Upper lobe of left lung (tissue), 6 donors: ENCODE results near the gene HSPB6. TPM values are rescaled to one million over a fixed set of nuclear protein-coding genes. Genes with fewer than 3 reads are reported as not detected.

Experiments used
- ATAC-seq, 2 donors: fragments of 200-7000 bp; cut with Tn5 transposase; one replicate each; pipeline ENCODE4 v1.9.1; 2022; ENCODE audit warnings: mild to moderate bottlenecking in 2 of 2, moderate library complexity in 2 of 2; ENCODE audit not compliant: low FRiP score in 2 of 2
- DNase-seq, 2 donors: peaks; one replicate each; pipeline ENCODE4 v3.0.0-alpha.2; 2019 to 2020
- H3K27ac ChIP-seq, 4 donors: fragments of 200-600 bp; sonication (generic); one replicate each; pipeline ENCODE4 v1.5.1; 2016 to 2019
- H3K27me3 ChIP-seq, 4 donors: fragments of 200-600 bp; sonication (generic); one replicate each; pipeline ENCODE4 v1.5.1; 2017 to 2019
- H3K36me3 ChIP-seq, 4 donors: fragments of 200-600 bp; sonication (generic); one replicate each; pipeline ENCODE4 v1.5.1; 2016 to 2019
- H3K4me1 ChIP-seq, 4 donors: fragments of 200-600 bp; sonication (generic); one replicate each; pipeline ENCODE4 v1.5.1; 2018 to 2019
- H3K4me3 ChIP-seq, 4 donors: fragments of 200-600 bp; sonication (generic); one replicate each; pipeline ENCODE4 v1.5.1; 2017 to 2019; ENCODE audit warnings: mild to moderate bottlenecking in 2 of 4, moderate library complexity in 1 of 4
- H3K9me3 ChIP-seq, 4 donors: fragments of 200-600 bp; sonication (generic); one replicate each; pipeline ENCODE4 v1.5.1; 2018 to 2019
- EP300 ChIP-seq, 4 donors: sonication (generic); formaldehyde crosslinking; IDR thresholded peaks; one replicate each; pipeline ENCODE4 v1.5.1; 2017; ENCODE audit warnings: antibody characterized with exemption in 4 of 4, control low read depth in 2 of 4
- POLR2A ChIP-seq, 4 donors: fragments of 450-650 bp; IDR thresholded peaks; one replicate each; pipeline ENCODE4 v1.5.1; 2016 to 2017; ENCODE audit warnings: antibody characterized with exemption in 4 of 4, mild to moderate bottlenecking in 2 of 4
- POLR2AphosphoS5 ChIP-seq, 2 donors: sonication (generic); formaldehyde crosslinking; IDR thresholded peaks; one replicate each; pipeline ENCODE4 v1.5.1; 2017; ENCODE audit warnings: antibody characterized with exemption in 2 of 2
- WGBS, 2 donors: methylation state at CpG; one replicate each; pipeline ENCODE4 v1.1.5; 2017 to 2018; 5-methylcytosine and 5-hydroxymethylcytosine counted together
- total RNA-seq, 6 donors: library from RNA; depleted of rRNA in 4 of 6; stranded (reverse); fragments of >200 nt in 4 of 6; gene quantifications; one replicate each; pipeline versions ENCODE4 v1.1.0 to v1.2.1, GENCODE V29; 2016 to 2021
- TF ChIP-seq, protein P1 (sequence below), 6 experiments: fragments of 450-650 bp in 4 of 6; fragments of 200-600 bp in 2 of 6; sonication (generic) in 2 of 6; IDR thresholded peaks; one replicate each; pipeline ENCODE4 v1.5.1; 2016 to 2019; ENCODE audit warnings: antibody characterized with exemption in 6 of 6
- donor health status: DM: no; HTN: no; CAD: no; lungs with moderate emphysema.
- donor health status: DM: no; HTN: yes; CAD: no; lungs with severe emphysema.

The HSPB6 gene
- total RNA-seq, 6 donors from 2014 or later: 4.2 to 46.2 (median 18.4) TPM

DNA sequence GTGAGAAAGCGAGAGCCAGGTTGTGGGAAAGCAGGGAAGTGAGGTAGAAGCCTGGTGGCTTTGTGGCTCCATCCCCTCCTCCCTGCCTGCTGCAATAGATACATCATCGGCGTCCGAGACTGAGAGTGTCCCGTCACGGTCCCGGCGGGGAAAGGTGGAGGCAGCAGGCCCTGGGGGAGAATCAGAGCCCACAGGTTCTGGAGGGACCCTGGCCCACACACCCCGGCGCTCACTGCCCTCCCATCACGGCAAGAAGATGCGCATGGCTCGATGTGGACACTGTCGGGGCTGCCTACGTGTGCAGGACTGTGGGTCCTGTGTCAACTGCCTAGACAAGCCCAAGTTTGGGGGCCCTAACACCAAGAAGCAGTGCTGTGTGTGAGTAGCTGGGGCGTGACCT, 33.9 kb downstream of the HSPB6 start:
- Histone ChIP-seq H3K4me3 (no peak overlapping the region), H3K9me3 (no peaks in the 10 kb centered on the region), H3K27me3 (no peaks in the 10 kb centered on the region), H3K36me3 (peaks cover 54 to 83% (median 74%) of the 10 kb centered on the region in 4 donors), H3K27ac (no peak overlapping the region), H3K4me1 (peaks cover 6 to 26% (median 14%) of the 10 kb centered on the region in 4 donors)
- ATAC-seq (no peak), DNase-seq (no peak)
- 91 to 93% methylated on average over 15 to 16 of the region's 16 CpGs for WGBS, 2 donors
- TF ChIP-seq POLR2A (IDR thresholded peaks at IDR 0.05) (no peak), EP300 (IDR thresholded peaks at IDR 0.05) (no peak), POLR2AphosphoS5 (IDR thresholded peaks at IDR 0.05) (no peak)
- TF ChIP-seq, protein P1, sequence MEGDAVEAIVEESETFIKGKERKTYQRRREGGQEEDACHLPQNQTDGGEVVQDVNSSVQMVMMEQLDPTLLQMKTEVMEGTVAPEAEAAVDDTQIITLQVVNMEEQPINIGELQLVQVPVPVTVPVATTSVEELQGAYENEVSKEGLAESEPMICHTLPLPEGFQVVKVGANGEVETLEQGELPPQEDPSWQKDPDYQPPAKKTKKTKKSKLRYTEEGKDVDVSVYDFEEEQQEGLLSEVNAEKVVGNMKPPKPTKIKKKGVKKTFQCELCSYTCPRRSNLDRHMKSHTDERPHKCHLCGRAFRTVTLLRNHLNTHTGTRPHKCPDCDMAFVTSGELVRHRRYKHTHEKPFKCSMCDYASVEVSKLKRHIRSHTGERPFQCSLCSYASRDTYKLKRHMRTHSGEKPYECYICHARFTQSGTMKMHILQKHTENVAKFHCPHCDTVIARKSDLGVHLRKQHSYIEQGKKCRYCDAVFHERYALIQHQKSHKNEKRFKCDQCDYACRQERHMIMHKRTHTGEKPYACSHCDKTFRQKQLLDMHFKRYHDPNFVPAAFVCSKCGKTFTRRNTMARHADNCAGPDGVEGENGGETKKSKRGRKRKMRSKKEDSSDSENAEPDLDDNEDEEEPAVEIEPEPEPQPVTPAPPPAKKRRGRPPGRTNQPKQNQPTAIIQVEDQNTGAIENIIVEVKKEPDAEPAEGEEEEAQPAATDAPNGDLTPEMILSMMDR (IDR thresholded peaks at IDR 0.05): no peak

DNA sequence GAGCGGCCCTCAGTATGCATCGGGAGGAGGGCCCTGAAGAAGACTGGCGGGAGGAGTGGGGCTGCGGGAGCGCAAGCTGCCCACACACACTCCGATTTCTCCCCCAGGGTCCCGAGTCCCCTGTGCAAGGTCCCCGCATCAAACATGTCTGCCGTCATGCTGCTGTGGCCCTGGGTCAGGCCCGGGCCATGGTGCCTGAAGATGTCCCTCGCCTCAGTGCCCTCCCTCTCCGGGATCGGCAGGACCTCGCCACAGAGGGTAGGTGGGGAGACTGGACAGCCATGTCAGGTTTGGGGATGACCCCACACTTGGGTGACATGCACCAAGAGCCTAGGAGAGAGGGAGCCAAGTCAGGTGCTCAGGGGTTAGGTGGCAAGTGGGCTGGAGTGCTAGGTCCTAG, 34.4 kb downstream of the HSPB6 start:
- no peaks in the 10 kb centered on the region for H3K27me3 ChIP-seq
- H3K4me1 ChIP-seq: peaks cover 6 to 26% (median 14%) of the 10 kb centered on the region in 4 donors
- H3K4me3 ChIP-seq: no peak overlapping the region
- WGBS, 2 donors: 92 to 94% methylated on average over 12 to 14 of the region's 14 CpGs
- H3K36me3 ChIP-seq: peaks cover 49 to 78% (median 70%) of the 10 kb centered on the region in 4 donors
- H3K9me3 ChIP-seq: no peaks in the 10 kb centered on the region
- TF ChIP-seq EP300 (IDR thresholded peaks at IDR 0.05) (no peak), POLR2AphosphoS5 (IDR thresholded peaks at IDR 0.05) (no peak), POLR2A (IDR thresholded peaks at IDR 0.05) (no peak)
- ATAC-seq (no peak), DNase-seq (no peak)
- no peak overlapping the region for H3K27ac ChIP-seq

DNA sequence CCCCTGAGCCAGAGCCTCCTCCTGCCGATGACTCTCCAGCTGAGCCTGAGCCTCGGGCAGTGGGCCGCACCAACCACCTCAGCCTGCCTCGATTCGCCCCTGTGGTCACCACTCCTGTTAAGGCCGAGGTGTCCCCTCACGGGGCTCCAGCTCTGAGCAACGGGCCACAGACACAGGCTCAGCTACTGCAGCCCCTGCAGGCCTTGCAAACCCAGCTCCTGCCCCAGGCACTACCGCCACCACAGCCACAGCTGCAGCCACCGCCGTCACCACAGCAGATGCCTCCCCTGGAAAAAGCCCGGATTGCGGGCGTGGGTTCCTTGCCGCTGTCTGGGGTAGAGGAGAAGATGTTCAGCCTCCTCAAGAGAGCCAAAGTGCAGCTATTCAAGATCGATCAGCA, 35.5 kb downstream of the HSPB6 start:
- ATAC-seq (no peak), DNase-seq (peak in 1 of 2 donors; percentile 74)
- no peak overlapping the region for H3K4me3 ChIP-seq
- 87 to 99% methylated on average over 11 to 16 of the region's 16 CpGs for WGBS, 2 donors
- peaks cover 41 to 67% (median 61%) of the 10 kb centered on the region in 4 donors for H3K36me3 ChIP-seq
- TF ChIP-seq POLR2AphosphoS5 (IDR thresholded peaks at IDR 0.05): no peak
- TF ChIP-seq POLR2A (IDR thresholded peaks at IDR 0.05): no peak
- no peak for TF ChIP-seq EP300 (IDR thresholded peaks at IDR 0.05)
- TF ChIP-seq, protein P1 (IDR thresholded peaks at IDR 0.05): no peak
- H3K4me1 ChIP-seq: peaks cover 6 to 31% (median 16%) of the 10 kb centered on the region in 4 donors
- H3K27me3 ChIP-seq: no peaks in the 10 kb centered on the region
- H3K27ac ChIP-seq: no peak overlapping the region
- no peaks in the 10 kb centered on the region for H3K9me3 ChIP-seq

DNA sequence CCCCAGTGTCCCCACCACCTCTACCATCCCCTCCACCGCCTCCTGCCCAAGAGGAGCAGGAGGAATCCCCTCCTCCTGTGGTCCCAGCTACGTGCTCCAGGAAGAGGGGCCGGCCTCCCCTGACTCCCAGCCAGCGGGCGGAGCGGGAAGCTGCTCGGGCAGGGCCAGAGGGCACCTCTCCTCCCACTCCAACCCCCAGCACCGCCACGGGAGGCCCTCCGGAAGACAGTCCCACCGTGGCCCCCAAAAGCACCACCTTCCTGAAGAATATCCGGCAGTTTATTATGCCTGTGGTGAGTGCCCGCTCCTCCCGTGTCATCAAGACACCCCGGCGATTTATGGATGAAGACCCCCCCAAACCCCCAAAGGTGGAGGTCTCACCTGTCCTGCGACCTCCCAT, 36.2 kb downstream of the HSPB6 start:
- H3K27me3 ChIP-seq: no peaks in the 10 kb centered on the region
- H3K4me1 ChIP-seq: peaks cover 11 to 38% (median 24%) of the 10 kb centered on the region in 4 donors
- H3K9me3 ChIP-seq: no peaks in the 10 kb centered on the region
- peaks cover 34 to 60% (median 54%) of the 10 kb centered on the region in 4 donors for H3K36me3 ChIP-seq
- no peak overlapping the region for H3K4me3 ChIP-seq
- no peak for ATAC-seq
- no peak for DNase-seq
- H3K27ac ChIP-seq: no peak overlapping the region
- TF ChIP-seq POLR2A (IDR thresholded peaks at IDR 0.05): no peak
- TF ChIP-seq, protein P1 (IDR thresholded peaks at IDR 0.05): no peak
- TF ChIP-seq POLR2AphosphoS5 (IDR thresholded peaks at IDR 0.05): no peak
- no peak for TF ChIP-seq EP300 (IDR thresholded peaks at IDR 0.05)
- 85 to 92% methylated on average over 9 to 10 of the region's 17 CpGs for WGBS, 2 donors

DNA sequence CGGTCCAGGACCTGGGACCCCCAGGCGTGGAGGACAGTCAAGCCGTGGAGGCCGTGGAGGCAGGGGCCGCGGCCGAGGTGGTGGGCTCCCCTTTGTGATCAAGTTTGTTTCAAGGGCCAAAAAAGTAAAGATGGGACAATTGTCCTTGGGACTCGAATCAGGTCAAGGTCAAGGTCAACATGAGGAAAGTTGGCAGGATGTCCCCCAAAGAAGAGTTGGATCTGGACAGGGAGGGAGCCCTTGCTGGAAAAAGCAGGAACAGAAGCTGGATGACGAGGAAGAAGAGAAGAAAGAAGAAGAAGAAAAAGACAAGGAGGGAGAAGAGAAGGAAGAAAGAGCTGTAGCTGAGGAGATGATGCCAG, 36.7 kb downstream of the HSPB6 start:
- Histone ChIP-seq H3K27ac (no peak overlapping the region), H3K27me3 (no peaks in the 10 kb centered on the region), H3K4me1 (peaks cover 14 to 43% (median 28%) of the 10 kb centered on the region in 4 donors), H3K36me3 (peaks cover 29 to 55% (median 49%) of the 10 kb centered on the region in 4 donors), H3K4me3 (no peak overlapping the region), H3K9me3 (no peaks in the 10 kb centered on the region)
- ATAC-seq (no peak), DNase-seq (no peak)
- WGBS, 2 donors: 91 to 93% methylated on average over 9 of the region's 9 CpGs
- TF ChIP-seq POLR2A (IDR thresholded peaks at IDR 0.05): no peak
- no peak for TF ChIP-seq EP300 (IDR thresholded peaks at IDR 0.05)
- TF ChIP-seq, protein P1 (IDR thresholded peaks at IDR 0.05): no peak
- TF ChIP-seq POLR2AphosphoS5 (IDR thresholded peaks at IDR 0.05): no peak
